H1 (cell line): ENCODE results near the gene CLDN12. TPM values are rescaled to one million over a fixed set of nuclear protein-coding genes. Genes with fewer than 3 reads are reported as not detected.

Source experiments
- CTCF ChIA-PET: fragments of 300-600 bp; sonication (Branson Sonifier 250); formaldehyde crosslinking; loops from one replicate; lab custom pipeline; 2021; ENCODE audit not compliant: partially characterized antibody; lab: Charles Lee
- POLR2A ChIA-PET: fragments of 300-600 bp; sonication (Branson Sonifier 250); formaldehyde crosslinking; loops from one replicate; lab custom pipeline; 2021; ENCODE audit warnings: inconsistent platforms; ENCODE audit not compliant: partially characterized antibody; lab: Charles Lee
- DNase-seq, 2 experiments: peaks; one replicate each; pipeline versions ENCODE4 v3.0.0 to v3.0.0-alpha.2; 2010 to 2022; ENCODE audit warnings: low spot score in 2 of 2, low read depth in 1 of 2, mixed read lengths in 1 of 2
- FAIRE-seq: peaks from 2 replicates; lab custom pipeline; 2011; peaks lifted over from hg19 to GRCh38; lab: Jason Lieb, UNC
- H2AFZ ChIP-seq: 2 replicates; pipeline ENCODE4 v1.8.1; 2012; ENCODE audit warnings: low read length, inconsistent platforms
- H2AK5ac ChIP-seq: 2 replicates; pipeline ENCODE4 v1.6.1; 2013; ENCODE audit warnings: low read depth, low read length
- H2BK120ac ChIP-seq: replicated peaks from 2 replicates; pipeline ENCODE3; 2013; ENCODE audit warnings: low read depth, low read length, inconsistent platforms
- H2BK12ac ChIP-seq: 2 replicates; pipeline ENCODE4 v1.6.1; 2013; ENCODE audit warnings: low read depth, low read length
- H2BK15ac ChIP-seq: 2 replicates; pipeline ENCODE4 v1.6.1; 2013; ENCODE audit warnings: low read length
- H2BK20ac ChIP-seq: 2 replicates; pipeline ENCODE4 v1.6.1; 2013; ENCODE audit warnings: low read length
- H2BK5ac ChIP-seq: 2 replicates; pipeline ENCODE4 v1.6.1; 2013; ENCODE audit warnings: low read depth, low read length
- H3K14ac ChIP-seq: 2 replicates; pipeline ENCODE4 v1.6.1; 2013; ENCODE audit warnings: inconsistent platforms; ENCODE audit not compliant: insufficient read length
- H3K18ac ChIP-seq: 2 replicates; pipeline ENCODE4 v1.6.1; 2013; ENCODE audit warnings: low read length; ENCODE audit errors: extremely low read depth
- H3K23ac ChIP-seq: 2 replicates; pipeline ENCODE4 v1.6.1; 2013; ENCODE audit warnings: inconsistent platforms; ENCODE audit not compliant: insufficient read length
- H3K23me2 ChIP-seq: 2 replicates; pipeline ENCODE4 v1.6.1; 2013; ENCODE audit warnings: low read depth, low read length
- H3K27ac ChIP-seq: 2 replicates; pipeline ENCODE4 v1.6.1; 2011; ENCODE audit warnings: low read depth, low read length, inconsistent platforms
- H3K27me3 ChIP-seq, 4 experiments: replicated peaks in 1 of 4; 1 replicate in 1 of 4; 2 replicates in 3 of 4; pipeline versions ENCODE4 v1.6.1 to v1.8.1; 2011 to 2013; ENCODE audit warnings: low read length in 3 of 4, mild to moderate bottlenecking in 3 of 4, inconsistent platforms in 2 of 4, mixed read lengths in 2 of 4, moderate library complexity in 1 of 4; ENCODE audit not compliant: control insufficient read depth in 3 of 4, insufficient read depth in 3 of 4; ENCODE audit errors: extremely low read depth in 1 of 4
- H3K36me3 ChIP-seq, 4 experiments: 2 replicates each; pipeline versions ENCODE4 v1.6.1 to v1.8.1; 2011 to 2013; ENCODE audit warnings: mild to moderate bottlenecking in 4 of 4, low read length in 3 of 4, moderate library complexity in 2 of 4, control low read depth in 1 of 4, inconsistent platforms in 1 of 4; ENCODE audit not compliant: insufficient read depth in 4 of 4, control insufficient read depth in 2 of 4
- H3K4ac ChIP-seq: replicated peaks from 2 replicates; pipeline ENCODE3; 2013; ENCODE audit warnings: low read length, low read depth, mixed read lengths, inconsistent platforms; ENCODE audit not compliant: insufficient read length
- H3K4me1 ChIP-seq, 4 experiments: replicated peaks in 1 of 4; 1 replicate in 1 of 4; 2 replicates in 3 of 4; pipeline versions ENCODE4 v1.6.1 to v1.8.1; 2011 to 2013; ENCODE audit warnings: low read length in 3 of 4, inconsistent platforms in 2 of 4, mixed read lengths in 1 of 4; ENCODE audit not compliant: insufficient read depth in 4 of 4, control insufficient read depth in 3 of 4
- H3K4me2 ChIP-seq, 2 experiments: 2 replicates each; pipeline versions ENCODE4 v1.6.1 to v1.8.1; 2011 to 2013; ENCODE audit warnings: low read depth in 2 of 2, low read length in 2 of 2, control low read depth in 1 of 2, inconsistent platforms in 1 of 2, mild to moderate bottlenecking in 1 of 2; ENCODE audit not compliant: insufficient read depth in 1 of 2
- H3K4me3 ChIP-seq, 4 experiments: fragments of 200-600, 300-600 bp in 1 of 4; sonication (generic), shearing (Covaris generic), sonication (Bioruptor Twin) in 1 of 4; 2 replicates each; pipeline versions ENCODE4 v1.5.1 to v1.8.1; 2011 to 2016; ENCODE audit warnings: low read length in 4 of 4, low read depth in 3 of 4, control low read depth in 2 of 4, inconsistent platforms in 2 of 4, mild to moderate bottlenecking in 2 of 4, mixed read lengths in 1 of 4, moderate library complexity in 1 of 4; ENCODE audit not compliant: insufficient read depth in 2 of 4; ENCODE audit errors: extremely low read depth in 1 of 4
- H3K56ac ChIP-seq: replicated peaks from 2 replicates; pipeline ENCODE3; 2013; ENCODE audit warnings: low read depth, mild to moderate bottlenecking, mixed read lengths, low read length, inconsistent platforms; ENCODE audit not compliant: insufficient read length
- H3K79me1 ChIP-seq: 2 replicates; pipeline ENCODE4 v1.6.1; 2013; ENCODE audit warnings: low read depth, low read length, control low read depth
- H3K79me2 ChIP-seq, 2 experiments: 2 replicates each; pipeline versions ENCODE4 v1.6.1 to v1.8.1; 2012 to 2013; ENCODE audit warnings: low read length in 2 of 2, mild to moderate bottlenecking in 2 of 2, inconsistent platforms in 1 of 2; ENCODE audit not compliant: insufficient read depth in 2 of 2, control insufficient read depth in 1 of 2
- H3K9ac ChIP-seq, 4 experiments: replicated peaks in 1 of 4; 1 replicate in 1 of 4; 2 replicates in 3 of 4; pipeline versions ENCODE4 v1.6.1 to v1.8.1; 2011 to 2013; ENCODE audit warnings: low read depth in 3 of 4, low read length in 3 of 4, control low read depth in 2 of 4, mild to moderate bottlenecking in 2 of 4, moderate library complexity in 2 of 4, inconsistent platforms in 1 of 4; ENCODE audit errors: extremely low read depth in 1 of 4
- H3K9me3 ChIP-seq, 2 experiments: 2 replicates each; pipeline versions ENCODE4 v1.6.1 to v1.8.1; 2012 to 2013; ENCODE audit warnings: mild to moderate bottlenecking in 2 of 2, moderate library complexity in 2 of 2, control low read depth in 1 of 2, inconsistent platforms in 1 of 2, low read depth in 1 of 2, low read length in 1 of 2, mixed read lengths in 1 of 2; ENCODE audit not compliant: insufficient read depth in 2 of 2
- H4K20me1 ChIP-seq, 2 experiments: replicated peaks in 1 of 2; 2 replicates each; pipeline versions ENCODE3 to v1.8.1; 2011 to 2013; ENCODE audit warnings: inconsistent platforms in 2 of 2, low read length in 2 of 2, mild to moderate bottlenecking in 1 of 2; ENCODE audit not compliant: insufficient read depth in 2 of 2, control insufficient read depth in 1 of 2
- H4K5ac ChIP-seq: 2 replicates; pipeline ENCODE4 v1.6.1; 2013; ENCODE audit warnings: low read length, low read depth, mixed read lengths, inconsistent platforms; ENCODE audit not compliant: insufficient read length
- H4K8ac ChIP-seq: 2 replicates; pipeline ENCODE4 v1.8.0; 2013; ENCODE audit warnings: mild to moderate bottlenecking, moderate library complexity, low read length, inconsistent platforms; ENCODE audit not compliant: insufficient read depth; ENCODE audit errors: extremely low read depth
- H4K91ac ChIP-seq: replicated peaks from 2 replicates; pipeline ENCODE3; 2013; ENCODE audit warnings: low read length, mixed read lengths, inconsistent platforms; ENCODE audit not compliant: insufficient read length
- CHD2 ChIP-seq: IDR thresholded peaks from 2 replicates; pipeline ENCODE4 v1.6.1; 2012; ENCODE audit warnings: low read length, improper control_type of control experiment
- JUND ChIP-seq: IDR thresholded peaks from 2 replicates; pipeline ENCODE4 v1.6.1; 2011; ENCODE audit warnings: mild to moderate bottlenecking, improper control_type of control experiment, low read length
- RNF2 ChIP-seq: fragments of 200-900, 300-1000 bp; sonication (generic); IDR thresholded peaks from 2 replicates; pipeline ENCODE4 v1.7.1; 2016; ENCODE audit warnings: borderline replicate concordance, low read depth, mild to moderate bottlenecking, antibody characterized with exemption, low read length; ENCODE audit not compliant: poor library complexity, severe bottlenecking; ENCODE audit errors: missing control alignments
- SIX5 ChIP-seq: IDR thresholded peaks from 2 replicates; pipeline ENCODE4 v1.6.1; 2011; ENCODE audit warnings: mild to moderate bottlenecking, low read depth, low read length
- WGBS, 2 experiments: shearing (Covaris generic) in 1 of 2; methylation state at CpG; one replicate each; pipeline versions ENCODE4 v1.1.6 to v1.1.7; 2013 to 2015; ENCODE audit warnings: low lambda C conversion rate in 2 of 2, mixed read lengths in 2 of 2, inconsistent platforms in 1 of 2, low coverage in 1 of 2, missing lambda C conversion rate in 1 of 2; ENCODE audit not compliant: insufficient replicate concordance in 2 of 2, insufficient coverage in 1 of 2, insufficient read length in 1 of 2; ENCODE audit errors: extremely low coverage in 1 of 2, missing lambda C conversion rate in 1 of 2; 5-methylcytosine and 5-hydroxymethylcytosine counted together
- polyA plus RNA-seq, 7 experiments: library from polyadenylated mRNA; depleted of rRNA in 3 of 7; stranded (reverse) in 5 of 7; unstranded in 2 of 7; fragments of >200 nt in 5 of 7; fragments of 200-250 nt in 2 of 7; gene quantifications; 1 replicate in 5 of 7; 2 replicates in 1 of 7; 4 replicates in 1 of 7; pipeline versions ENCODE4 v1.2.1 to v1.2.3, GENCODE V29; 2011 to 2013; ENCODE audit warnings: missing spikeins in 2 of 7, mixed read lengths in 2 of 7
- total RNA-seq: library from RNA; stranded (reverse); fragmentation: NEBNext Ultra II Directional; extraction: Animal tissue kit (Norgen Biotek cat#: 25700); gene quantifications from 2 replicates; pipeline ENCODE4 v1.2.1, GENCODE V29; 2021
- TF ChIP-seq, protein P1 (sequence below): IDR thresholded peaks from 2 replicates; pipeline ENCODE4 v1.6.1; 2011; ENCODE audit warnings: low read depth, mild to moderate bottlenecking, low read length; ENCODE audit not compliant: insufficient read depth

Gene CLDN12
- total and polyA plus RNA-seq, 2 of the 8 experiments (the other 6 are each of a cell fraction or from before 2014, with no cell fraction given), result 49.2 to 127 TPM

DNA sequence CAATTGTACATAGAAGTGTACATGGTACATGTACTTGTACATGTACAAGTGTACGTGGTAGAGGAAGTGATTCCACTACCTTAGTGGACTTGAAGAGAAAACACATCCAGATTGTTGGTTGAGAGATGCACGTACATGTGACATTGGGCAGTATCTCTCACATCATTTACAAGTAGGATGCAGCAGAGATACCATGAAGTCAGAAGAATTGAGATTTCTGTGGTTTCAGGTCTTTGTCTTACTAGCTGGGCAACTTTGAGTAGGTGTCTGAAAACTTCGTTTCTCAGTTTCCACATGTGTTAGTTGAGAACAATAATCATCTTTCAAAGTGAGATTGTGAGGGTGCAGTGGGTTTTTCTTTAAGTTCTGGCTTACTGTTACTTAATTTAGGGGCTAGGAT is 21.5 kb downstream of the CLDN12 start:
- H4K91ac ChIP-seq, result no peak overlapping the region
- POLR2A ChIA-PET, result no interaction called here
- 85% methylated on average over 3 of the region's 3 CpGs; no CpG with 5 or more reads in 1 of the 2 experiments for WGBS, 2 experiments

More for the DNA sequence above, 21.5 kb downstream of the CLDN12 start:
- no peak overlapping the region for H2BK120ac ChIP-seq
- H2BK12ac ChIP-seq, result no peak overlapping the region
- no peaks in the 10 kb centered on the region for H4K20me1 ChIP-seq
- no peaks in the 10 kb centered on the region for H3K36me3 ChIP-seq
- H3K9ac ChIP-seq, result no peak overlapping the region
- no peak overlapping the region for H3K4me2 ChIP-seq
- no peak overlapping the region for H2AFZ ChIP-seq
- H3K79me2 ChIP-seq, result no peaks in the 10 kb centered on the region
- no peak overlapping the region for H4K5ac ChIP-seq
- H2BK5ac ChIP-seq, result no peak overlapping the region
- no peak overlapping the region for H3K4ac ChIP-seq
- H3K23me2 ChIP-seq, result no peaks in the 10 kb centered on the region
- no peak overlapping the region for H2BK15ac ChIP-seq
- DNase-seq, result no peak
- no peak for TF ChIP-seq JUND
- TF ChIP-seq CHD2, result no peak
- TF ChIP-seq RNF2, result no peak
- TF ChIP-seq SIX5, result no peak
- TF ChIP-seq, protein P1, sequence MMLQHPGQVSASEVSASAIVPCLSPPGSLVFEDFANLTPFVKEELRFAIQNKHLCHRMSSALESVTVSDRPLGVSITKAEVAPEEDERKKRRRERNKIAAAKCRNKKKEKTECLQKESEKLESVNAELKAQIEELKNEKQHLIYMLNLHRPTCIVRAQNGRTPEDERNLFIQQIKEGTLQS, result no peak
- TF ChIP-seq, all 59 proteins: peak for 0
- Histone ChIP-seq H2AK5ac (no peak overlapping the region), H3K23ac (no peak overlapping the region), H3K27ac (no peak overlapping the region), H3K9me3 (peaks cover 0 to 6% of the 10 kb centered on the region in 2 experiments; a peak in 1 of 4 replicates), H3K79me1 (no peaks in the 10 kb centered on the region), H4K8ac (no peak overlapping the region), H3K56ac (no peak overlapping the region), H3K18ac (no peak overlapping the region), H3K27me3 (no peaks in the 10 kb centered on the region), H3K4me3 (no peak overlapping the region), H3K14ac (no peak overlapping the region), H2BK20ac (no peak overlapping the region), H3K4me1 (no peaks in the 10 kb centered on the region)
- FAIRE-seq, result no peak
- CTCF ChIA-PET, result no interaction called here
